ENCODE data around the gene EIF3K. TPM values are rescaled to one million over a fixed set of nuclear protein-coding genes. Genes with fewer than 3 reads are reported as not detected.

Gene EIF3K
- total RNA-seq, 1 donor from 2014 or later: 106 TPM

- no peak for DNase-seq (ENCODE audit: low spot score)
- no peak for ATAC-seq
Measured at GRCh38 chr19:38665219-38665931, 46.4 kb downstream of the EIF3K start.

DNA sequence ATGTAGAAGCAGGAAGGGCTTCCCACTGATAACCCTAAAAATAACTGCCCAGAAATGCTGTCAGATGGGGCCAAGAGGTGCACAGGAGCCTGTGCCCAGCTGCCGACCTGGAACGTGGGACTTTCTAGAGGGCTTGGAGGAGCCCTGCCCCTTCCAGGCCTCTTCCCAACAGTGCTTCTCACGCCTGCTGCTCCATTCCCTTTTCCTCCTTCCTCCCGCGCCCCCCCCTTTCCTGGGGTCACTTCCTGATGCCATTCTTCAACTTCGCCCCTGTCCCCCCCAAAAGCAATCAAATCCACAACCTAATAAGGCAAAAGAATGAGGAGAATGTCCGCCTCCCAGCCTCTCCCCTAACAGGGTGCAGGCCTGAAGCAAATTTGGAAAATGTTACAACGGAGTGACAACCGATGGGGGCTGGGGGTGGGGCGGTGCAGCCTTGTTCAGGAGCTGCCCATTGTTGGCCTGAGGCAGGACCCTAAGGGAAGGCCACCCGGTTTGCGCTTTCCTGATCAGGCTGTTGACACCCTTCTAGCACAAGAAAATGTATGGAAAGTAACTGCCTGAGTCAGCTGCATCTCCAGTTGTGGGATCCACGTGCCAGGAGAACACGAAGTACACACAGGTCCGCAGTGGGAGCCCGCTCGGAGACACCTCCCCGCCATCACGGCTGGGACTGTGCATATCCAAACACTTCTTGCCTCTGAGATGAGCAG, 47.1 kb downstream of the EIF3K start:
- ATAC-seq (peak; percentile 35), DNase-seq (ENCODE audit: low spot score) (no peak)

DNA sequence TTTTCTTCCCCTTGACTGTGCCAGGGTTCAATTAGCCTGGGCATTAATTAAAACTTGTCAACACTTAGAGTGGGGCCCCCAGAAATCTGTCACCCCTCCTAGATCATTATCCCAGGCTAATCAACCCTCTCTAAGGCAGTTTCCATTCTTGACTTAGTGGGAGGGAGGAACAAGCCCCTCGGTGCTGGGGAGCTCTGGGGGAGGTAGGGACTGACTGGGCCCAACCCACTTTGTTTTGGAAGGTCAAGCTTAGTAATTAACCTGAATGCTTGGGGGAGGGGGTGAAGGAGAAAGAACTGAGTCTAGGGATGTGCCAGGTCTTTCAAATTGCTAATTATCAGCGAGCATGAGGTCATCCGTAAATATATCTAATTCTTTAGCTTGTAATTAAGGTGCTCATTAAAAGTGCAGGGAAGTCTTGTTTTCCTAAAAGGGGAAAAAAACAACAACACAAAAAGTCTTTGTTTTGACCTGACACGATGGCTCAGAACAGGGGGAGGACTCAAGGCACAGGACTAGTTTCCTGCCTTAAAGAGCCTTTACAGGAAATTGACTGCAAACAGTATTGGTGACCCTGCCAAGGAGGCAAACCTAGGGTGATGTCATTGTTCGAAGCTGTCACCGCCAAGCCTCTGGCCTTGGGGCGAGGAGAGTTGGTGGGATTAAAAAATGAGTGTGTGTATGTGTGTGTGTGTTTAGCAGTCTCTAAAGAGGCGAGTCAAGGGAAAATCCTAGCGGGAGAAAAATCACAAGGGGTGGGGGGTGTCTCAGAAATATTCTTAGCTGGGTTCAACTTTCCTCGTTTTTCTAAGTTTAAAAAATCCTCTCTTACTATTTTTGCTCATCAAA, 47.9 kb downstream of the EIF3K start:
- ATAC-seq: peak; percentile 26

GRCh38 chr19:38667661-38668171, 48.7 kb downstream of the EIF3K start:
- no peak for ATAC-seq
- DNase-seq (ENCODE audit: low spot score): no peak

More for the DNA sequence above, 47.9 kb downstream of the EIF3K start:
- DNase-seq (ENCODE audit: low spot score): no peak

DNA sequence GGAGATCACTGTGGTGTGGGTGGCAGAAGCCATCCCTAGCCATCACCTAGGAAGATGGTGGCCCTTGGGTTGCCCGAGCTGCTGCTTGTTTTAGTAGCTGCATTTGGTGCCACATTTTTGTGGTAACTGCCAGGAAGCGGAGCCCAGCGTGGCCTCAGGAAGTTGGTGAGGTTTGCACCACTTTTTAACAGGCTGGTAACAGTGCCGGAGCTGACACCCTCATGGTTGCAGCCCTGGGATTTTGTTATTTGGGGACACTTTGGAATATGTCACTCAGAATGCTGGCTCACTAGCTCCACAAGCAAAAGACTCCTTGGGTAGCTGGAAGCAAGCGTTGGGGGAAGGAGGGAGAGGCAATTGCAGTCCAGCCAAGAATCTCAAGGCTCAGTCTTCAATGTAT, 50.6 kb downstream of the EIF3K start:
- no peak for DNase-seq (ENCODE audit: low spot score)
- no peak for ATAC-seq

DNA sequence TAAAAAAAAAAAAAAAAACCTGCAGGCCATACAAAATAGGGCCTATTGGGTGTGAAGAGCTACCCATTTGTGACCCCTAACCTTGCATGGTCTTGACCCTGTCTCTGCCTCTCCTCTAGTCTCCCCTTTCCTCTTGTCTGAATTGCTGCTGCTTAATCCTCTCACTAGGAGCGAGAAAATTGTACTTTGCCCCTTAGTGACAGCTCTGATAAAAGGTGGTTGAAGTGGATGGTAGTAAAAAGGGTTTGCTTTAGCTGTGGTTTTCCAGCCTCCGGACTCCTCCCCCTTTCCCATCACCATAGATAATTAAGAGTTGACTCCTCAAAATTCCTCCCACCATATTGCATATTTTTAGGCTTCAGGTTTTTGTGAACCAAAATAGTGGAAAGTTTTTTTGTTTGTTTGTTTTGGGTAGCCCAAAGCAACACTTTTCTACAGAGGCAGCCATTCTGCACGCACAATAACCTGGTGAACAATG, 52.0 kb downstream of the EIF3K start:
- ATAC-seq: peak; percentile 66
- no peak for DNase-seq (ENCODE audit: low spot score)

DNA sequence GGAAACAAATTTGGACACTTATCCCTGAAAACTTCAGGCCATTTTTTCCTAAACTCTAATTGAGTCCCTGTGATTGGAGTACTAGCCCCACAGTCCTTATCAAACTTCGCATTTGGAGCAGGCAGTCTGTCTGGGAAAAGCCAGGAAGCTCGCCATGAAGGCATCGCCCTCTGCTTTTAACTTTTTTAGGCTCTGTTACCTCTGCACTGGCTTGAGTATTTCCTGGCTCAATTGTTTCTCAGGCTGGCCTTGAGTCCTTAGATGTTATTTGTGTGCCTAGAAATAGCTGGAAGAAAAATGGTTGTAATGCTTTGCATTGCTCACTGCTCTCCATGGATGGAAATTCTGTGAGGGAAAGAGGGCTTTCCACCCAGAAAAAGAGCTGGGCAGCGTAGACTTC, 52.7 kb downstream of the EIF3K start:
- ATAC-seq (no peak), DNase-seq (ENCODE audit: low spot score) (no peak)

- DNase-seq (ENCODE audit: low spot score): no peak
- ATAC-seq: no peak
Measured at GRCh38 chr19:38673030-38673429, 54.0 kb downstream of the EIF3K start.

DNA sequence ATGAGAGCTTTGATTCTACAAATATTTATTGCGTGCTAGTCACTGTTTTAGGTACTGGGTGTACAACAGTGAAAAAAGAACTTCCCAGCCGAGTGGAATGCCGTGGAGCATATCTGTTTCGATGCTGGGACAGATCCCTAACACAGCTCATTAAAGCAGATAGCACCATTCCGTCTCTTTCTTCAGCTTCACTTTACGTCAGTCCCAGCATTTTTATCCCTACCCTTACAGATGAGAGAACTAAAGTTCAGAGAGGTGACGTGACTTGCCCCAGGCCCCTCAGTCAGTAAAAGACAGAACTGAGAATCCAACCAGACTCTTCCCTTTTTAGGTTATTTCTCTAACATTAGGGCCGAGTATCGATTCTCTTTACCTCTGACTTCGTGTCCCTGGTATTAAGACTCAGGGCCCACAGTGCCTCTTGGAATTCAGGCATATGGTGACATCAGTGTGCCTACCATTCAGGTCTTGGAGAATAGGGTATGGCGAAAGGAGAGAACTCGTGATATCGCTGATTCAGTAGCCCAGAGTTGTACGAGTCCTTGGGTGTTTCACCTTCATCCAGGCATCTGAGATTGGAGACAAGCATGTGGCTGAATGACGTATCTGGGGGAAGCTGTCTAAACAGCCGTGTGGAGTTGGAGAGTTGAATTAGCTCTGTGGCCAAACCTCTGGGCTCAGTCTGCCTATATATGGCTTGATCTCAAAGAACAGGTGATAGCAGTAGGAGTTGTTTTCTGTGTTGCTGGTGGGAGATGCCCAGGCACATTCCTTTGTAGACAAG, 55.6 kb downstream of the EIF3K start:
- no peak for ATAC-seq

DNA sequence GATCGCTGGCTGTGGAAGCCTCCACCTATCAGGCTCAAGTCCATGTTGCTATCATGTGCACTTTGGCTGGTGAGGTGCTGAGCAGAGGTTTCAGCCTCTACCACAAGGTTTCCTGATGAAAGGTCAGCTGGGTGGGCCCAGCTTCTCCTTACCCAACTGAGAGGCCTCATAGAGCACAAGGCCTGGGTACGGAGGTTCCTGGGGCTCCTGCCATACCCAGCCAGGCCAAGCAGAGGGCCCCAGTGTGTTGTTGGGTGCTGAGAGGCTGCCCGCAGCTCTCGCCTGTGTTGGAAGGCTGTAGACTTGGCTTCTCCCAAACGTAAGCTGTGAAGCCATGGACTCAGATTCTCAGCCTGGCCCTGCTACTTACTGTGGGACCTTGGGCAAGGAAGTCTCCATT, 56.6 kb downstream of the EIF3K start:
- DNase-seq (ENCODE audit: low spot score) (no peak), ATAC-seq (peak; percentile 13)

More for the DNA sequence above, 55.6 kb downstream of the EIF3K start:
- no peak for DNase-seq (ENCODE audit: low spot score)

DNA sequence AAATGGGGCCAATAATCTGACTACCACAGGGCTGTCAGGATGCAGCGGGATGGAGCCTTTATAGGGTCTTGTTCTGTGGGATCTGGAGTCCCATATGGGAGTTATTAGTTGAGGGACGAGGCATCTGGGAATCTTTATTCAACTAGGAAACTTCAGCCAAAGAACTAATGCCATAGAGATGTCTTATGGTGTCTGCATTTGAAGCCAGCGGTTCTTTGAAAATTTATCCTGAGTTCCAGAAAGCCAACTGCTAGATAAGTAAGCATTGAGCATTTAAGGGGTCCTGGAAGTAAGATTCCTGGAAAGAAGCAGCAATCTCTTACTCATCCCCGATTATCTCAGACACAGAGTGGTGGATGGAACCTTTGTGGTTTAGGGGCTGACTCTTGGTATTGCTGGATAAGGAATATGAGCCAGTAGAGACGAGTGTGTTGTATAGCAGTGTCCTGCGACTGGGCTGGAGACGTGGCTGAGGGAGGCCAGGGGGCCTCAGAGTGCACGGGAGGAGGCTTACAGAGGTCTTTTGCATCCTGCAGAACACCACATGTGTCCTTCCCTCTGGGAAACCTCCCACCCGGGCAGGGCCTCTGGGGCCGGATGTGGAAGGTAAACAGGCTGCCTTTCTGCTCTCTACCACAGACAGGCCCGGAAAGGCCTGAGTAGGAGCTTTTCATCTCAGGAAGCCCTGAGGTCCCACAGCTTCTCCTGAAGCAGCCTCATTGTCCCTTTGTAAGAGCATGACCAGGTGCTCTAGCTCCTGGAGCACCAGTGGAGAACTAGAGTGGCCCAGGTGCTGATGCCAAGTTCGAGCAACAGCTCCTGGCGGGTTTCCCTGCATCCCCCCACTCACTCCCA, 57.3 kb downstream of the EIF3K start:
- DNase-seq (ENCODE audit: low spot score) (no peak), ATAC-seq (no peak)

DNA sequence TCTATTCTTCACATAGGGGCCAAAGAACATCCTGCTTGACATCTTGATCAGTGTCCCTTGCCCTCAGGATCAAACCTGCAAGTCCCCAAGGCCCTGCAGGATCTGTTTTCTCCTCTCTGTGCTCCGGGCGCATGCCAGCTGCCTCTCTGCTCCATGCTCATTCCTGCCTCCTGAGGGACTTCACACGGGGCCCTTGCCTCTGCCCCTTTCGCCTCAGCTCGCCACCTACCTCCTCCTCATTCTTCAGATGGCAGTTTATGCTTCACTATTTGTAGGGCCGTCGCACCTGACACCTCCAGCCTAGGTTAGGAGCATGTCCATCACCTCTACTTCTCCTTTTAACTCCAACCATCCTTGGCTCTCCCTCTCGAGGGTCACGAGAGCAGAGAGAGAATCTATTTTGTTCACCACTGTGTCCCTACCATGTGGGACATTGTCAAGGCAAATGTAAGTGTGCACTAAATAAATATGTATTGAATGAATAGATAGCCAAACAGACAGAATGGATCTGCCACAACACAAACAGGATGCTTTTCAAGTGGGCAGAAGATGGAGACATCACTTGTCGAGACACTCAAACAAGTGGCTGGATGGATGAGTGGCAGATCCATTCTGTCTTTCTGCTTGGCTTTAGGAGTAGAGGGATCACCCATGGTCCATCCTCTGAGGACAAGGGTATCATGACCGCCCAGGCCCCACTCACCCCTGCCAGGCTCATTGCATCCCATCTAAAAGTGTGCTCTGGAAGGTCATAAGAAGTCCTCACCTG, 58.1 kb downstream of the EIF3K start:
- DNase-seq (ENCODE audit: low spot score): no peak

GRCh38 chr19:38678217-38678890, 59.4 kb downstream of the EIF3K start:
- DNase-seq (ENCODE audit: low spot score) (no peak), ATAC-seq (no peak)

More for the DNA sequence above, 58.1 kb downstream of the EIF3K start:
- ATAC-seq: no peak

DNA sequence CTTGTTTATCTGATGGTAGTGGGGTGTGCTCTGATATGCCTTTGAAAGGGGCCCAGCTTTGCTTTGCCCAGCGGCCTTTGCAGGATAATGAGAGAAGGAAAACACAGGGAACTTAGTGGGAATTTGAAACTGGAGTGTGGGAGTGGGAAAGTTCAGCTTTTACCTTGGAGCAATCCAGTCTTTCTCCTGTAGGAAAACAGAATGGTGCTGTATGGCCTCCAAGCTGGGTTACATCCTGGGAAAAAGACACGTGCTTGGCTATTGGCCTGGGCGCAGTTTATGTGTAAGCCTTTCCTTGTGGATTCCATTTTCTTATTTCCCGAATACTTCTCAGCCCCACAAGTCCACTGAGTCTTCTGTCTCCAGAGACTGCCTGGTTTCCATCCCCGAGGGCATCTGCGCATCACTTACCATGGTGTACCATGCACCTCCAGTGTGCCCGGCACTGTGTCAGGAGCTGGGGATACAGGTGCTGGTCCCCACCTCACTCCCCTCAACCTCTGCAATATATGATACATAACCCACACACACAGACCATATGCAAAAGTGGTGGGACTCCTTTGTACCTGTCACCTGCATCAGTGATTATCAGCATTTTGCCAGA, 60.0 kb downstream of the EIF3K start:
- ATAC-seq (no peak), DNase-seq (ENCODE audit: low spot score) (no peak)

DNA sequence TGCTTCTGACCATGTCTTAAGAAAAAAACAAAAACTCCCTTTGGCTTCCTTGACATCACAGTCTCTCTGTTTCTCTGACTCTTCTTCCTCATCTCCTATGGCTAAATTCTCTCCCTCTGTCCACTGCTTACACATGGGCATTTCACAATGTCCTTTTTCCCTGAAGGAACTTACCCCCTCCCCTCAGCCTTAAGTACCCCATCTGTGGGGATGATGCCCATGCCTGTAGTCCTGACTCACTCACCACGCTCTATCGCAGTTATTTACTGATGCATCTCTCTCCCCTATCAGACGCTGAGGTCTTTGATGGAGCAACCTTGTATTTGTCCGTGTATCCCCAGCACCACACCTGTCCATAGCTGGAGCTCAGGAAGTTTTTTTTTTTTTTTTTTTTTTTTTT, 60.9 kb downstream of the EIF3K start:
- no peak for DNase-seq (ENCODE audit: low spot score)
- ATAC-seq: no peak

DNA sequence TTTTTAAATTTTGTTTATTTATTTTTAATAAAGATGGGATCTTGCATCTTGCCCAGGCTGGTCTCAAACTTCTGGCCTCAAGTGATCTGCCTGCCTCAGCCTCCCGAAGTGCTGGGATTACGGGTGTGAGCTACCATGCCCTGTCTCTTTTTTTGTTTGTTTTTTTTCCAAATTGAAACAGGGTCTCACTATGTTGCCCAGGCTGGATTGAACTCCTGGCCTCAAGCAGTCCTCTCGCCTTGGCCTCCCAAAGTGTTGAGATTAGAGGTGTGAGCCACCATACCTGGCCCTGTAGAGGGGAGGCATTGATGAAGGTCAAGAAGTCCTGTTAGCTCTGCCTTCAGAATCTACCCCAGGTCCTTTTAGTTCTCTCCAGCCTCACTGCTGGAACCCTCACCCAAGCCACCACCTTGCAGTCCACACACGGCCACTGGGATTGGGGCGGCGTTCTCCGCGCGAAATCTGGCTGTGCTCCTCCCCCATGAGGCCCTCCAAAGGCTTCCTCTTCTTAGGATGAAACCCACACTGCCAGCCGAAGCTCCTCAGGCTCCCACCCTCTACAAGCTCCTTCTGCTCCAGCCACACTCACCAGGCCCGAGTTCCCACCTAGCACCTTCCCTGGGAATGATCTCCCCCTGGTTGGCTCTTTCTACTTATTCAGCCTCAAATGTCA, 63.3 kb downstream of the EIF3K start:
- no peak for DNase-seq (ENCODE audit: low spot score)
- no peak for ATAC-seq

DNA sequence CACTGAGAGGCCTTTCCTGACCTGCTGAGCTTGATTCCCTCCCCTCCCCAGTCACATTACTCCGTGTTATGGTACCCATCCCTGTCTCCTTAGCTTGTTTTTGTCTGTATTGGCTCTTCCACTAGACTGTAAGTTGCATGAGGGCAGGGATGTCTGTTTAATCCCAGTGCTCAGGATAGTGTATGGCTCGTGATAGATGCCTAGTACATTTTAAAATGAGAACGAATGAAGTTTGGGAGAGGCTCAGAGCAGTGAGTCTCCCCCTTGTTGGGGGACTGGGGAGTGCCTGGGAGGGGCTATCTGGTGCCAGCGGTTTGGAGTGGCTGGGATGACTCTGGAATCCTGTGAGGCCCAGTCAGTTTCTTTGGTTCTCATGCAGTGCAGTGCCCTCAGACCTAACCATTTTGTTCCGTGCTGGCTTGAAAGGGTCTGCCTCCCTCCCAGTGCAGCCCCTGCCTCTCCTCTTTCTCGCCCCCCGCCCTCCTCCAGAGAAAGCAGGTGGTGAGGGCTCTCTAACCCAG, 63.9 kb downstream of the EIF3K start:
- ATAC-seq: no peak
- no peak for DNase-seq (ENCODE audit: low spot score)
